ENCODE results near the gene SORBS1.
A peak's percentile ranks its signal among the peaks of the same experiment; 100 is the strongest.

The SORBS1 gene

DNA sequence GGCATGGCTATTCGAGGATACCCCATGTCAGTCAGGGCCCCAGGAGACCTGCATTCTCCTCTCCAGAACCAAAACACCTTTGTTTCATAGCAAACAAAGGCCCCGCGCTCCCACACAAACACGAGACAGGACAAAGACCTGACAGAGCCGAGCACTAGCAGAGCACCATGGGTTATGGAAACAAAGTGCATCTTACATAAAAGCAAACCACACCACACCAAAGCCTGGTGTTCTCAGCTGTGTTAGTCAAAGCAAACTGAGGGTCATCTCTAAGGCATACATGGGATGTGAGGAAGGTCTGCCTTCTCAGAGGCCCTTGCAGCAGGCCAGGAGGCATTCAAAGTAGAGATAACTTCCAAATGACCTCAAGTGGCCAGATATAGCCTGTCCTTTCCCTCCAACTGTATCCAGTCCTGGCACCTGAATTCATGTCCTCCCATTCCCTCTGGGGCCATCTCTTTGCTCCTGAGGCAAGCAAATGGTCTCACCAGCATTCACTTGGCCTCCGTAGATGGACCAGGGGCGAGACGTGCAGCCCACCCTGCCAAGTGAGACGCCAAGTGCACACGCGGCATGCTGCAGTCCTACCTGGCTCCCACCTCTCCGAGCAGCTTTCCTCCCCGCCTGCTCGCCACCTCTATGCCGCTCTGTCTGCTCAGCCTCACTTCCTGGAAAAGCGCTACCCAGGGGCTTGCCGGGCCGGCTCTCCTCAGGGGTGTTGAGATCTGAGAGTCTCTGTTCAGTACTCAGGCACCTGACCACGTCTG is 225.1 kb downstream of the SORBS1 start:
- no peak overlapping the region for H3K4me3 ChIP-seq (ENCODE audit: low read depth, low read length)
- TF ChIP-seq, protein P1, sequence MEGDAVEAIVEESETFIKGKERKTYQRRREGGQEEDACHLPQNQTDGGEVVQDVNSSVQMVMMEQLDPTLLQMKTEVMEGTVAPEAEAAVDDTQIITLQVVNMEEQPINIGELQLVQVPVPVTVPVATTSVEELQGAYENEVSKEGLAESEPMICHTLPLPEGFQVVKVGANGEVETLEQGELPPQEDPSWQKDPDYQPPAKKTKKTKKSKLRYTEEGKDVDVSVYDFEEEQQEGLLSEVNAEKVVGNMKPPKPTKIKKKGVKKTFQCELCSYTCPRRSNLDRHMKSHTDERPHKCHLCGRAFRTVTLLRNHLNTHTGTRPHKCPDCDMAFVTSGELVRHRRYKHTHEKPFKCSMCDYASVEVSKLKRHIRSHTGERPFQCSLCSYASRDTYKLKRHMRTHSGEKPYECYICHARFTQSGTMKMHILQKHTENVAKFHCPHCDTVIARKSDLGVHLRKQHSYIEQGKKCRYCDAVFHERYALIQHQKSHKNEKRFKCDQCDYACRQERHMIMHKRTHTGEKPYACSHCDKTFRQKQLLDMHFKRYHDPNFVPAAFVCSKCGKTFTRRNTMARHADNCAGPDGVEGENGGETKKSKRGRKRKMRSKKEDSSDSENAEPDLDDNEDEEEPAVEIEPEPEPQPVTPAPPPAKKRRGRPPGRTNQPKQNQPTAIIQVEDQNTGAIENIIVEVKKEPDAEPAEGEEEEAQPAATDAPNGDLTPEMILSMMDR (IDR thresholded peaks at IDR 0.05; ENCODE audit: low read depth, low read length) = no peak

DNA sequence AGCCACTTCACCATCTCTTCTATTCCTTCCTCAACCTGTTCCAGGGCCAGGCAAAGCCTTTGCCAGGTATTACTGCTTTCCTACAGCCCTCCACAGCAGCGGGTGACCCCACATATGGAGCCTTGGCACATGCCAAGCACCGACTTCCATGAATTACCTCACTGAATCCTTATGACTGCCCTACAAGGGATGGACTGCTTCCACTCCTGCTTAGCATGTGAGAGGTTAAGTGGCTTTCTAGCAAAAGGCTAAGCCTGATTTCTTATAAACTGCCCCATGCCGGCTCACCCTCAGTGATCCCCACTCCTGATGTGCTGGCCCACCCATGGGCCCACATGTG is 226.4 kb downstream of the SORBS1 start:
- no peak overlapping the region for H3K4me3 ChIP-seq (ENCODE audit: low read depth, low read length)
- TF ChIP-seq, protein P1 (IDR thresholded peaks at IDR 0.05; ENCODE audit: low read depth, low read length) = no peak

GRCh38 chr10:95333997-95334804 is 227.0 kb downstream of the SORBS1 start:
- TF ChIP-seq, protein P1 (IDR thresholded peaks at IDR 0.05; ENCODE audit: low read depth, low read length) = no peak
- peak overlapping the region; percentile 7; the same call in 1 of the 2 replicates for H3K4me3 ChIP-seq (ENCODE audit: low read depth, low read length)

DNA sequence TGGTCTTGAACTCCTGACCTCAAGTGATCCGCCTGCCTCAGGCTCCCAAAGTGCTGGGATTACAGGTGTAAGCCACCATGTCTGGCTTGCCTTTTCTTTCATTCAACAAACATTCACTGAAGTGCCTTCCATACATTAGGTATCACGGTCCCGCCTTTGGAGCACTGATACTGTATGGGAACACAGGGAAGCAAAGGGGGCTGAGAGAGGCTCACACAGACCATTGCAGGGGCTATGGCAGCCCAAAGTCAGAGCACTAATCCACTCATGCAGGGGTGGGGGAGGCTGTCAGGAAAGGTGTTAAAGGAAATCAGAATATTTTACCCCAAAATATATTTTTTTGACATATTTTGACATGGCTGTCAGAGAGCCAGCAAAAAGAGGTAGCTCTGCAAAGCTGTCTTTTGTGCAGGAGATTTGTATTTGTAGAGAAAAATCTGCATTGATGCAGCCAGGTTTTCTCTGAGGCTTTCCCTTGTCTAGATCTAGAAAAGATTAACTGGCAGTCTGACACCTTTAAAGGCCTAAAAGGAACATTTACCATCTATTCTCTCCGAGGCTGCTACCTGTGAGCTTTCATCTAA is 228.4 kb downstream of the SORBS1 start:
- TF ChIP-seq, protein P1 (IDR thresholded peaks at IDR 0.05; ENCODE audit: low read depth, low read length) = no peak
- H3K4me3 ChIP-seq (ENCODE audit: low read depth, low read length) = no peak overlapping the region

- TF ChIP-seq, protein P1 (IDR thresholded peaks at IDR 0.05; ENCODE audit: low read depth, low read length) = no peak
- H3K4me3 ChIP-seq (ENCODE audit: low read depth, low read length) = no peak overlapping the region
These were observed 229.5 kb downstream of the SORBS1 start for GRCh38 chr10:95331596-95332130.

- TF ChIP-seq, protein P1 (IDR thresholded peaks at IDR 0.05; ENCODE audit: low read depth, low read length) = no peak
- H3K4me3 ChIP-seq (ENCODE audit: low read depth, low read length) = no peak overlapping the region
These were observed 230.2 kb downstream of the SORBS1 start for GRCh38 chr10:95330966-95331453.
